WTC11 (cell line): ENCODE data around the gene ACYP1. TPM values are rescaled to one million over a fixed set of nuclear protein-coding genes. Genes with fewer than 3 reads are reported as not detected.

ENCODE experiments used
- ATAC-seq: fragments of 200-7000 bp; cut with Tn5 transposase; 2 replicates; pipeline ENCODE4 v1.10.0; 2021; ENCODE audit warnings: mild to moderate bottlenecking, moderate library complexity
- CTCF ChIA-PET: fragments of 300-600 bp; sonication (Branson Sonifier 250); formaldehyde crosslinking; loops from one replicate; lab custom pipeline; 2021; ENCODE audit warnings: antibody characterized with exemption; lab: Charles Lee
- POLR2A ChIA-PET: fragments of 350-600 bp; sonication (Branson Sonifier 250); formaldehyde crosslinking; loops from one replicate; lab custom pipeline; 2021; ENCODE audit warnings: antibody characterized with exemption; lab: Charles Lee
- DNase-seq: peaks from one replicate; pipeline ENCODE4 v3.0.0; 2021; ENCODE audit warnings: low spot score
- H3K27ac Mint-ChIP-seq: 2 replicates; pipeline ENCODE4 v1.8.0; 2021; ENCODE audit warnings: mixed read lengths
- H3K27me3 Mint-ChIP-seq: 2 replicates; pipeline ENCODE4 v1.8.0; 2021; ENCODE audit warnings: low read depth, mild to moderate bottlenecking, moderate library complexity, mixed read lengths
- H3K36me3 Mint-ChIP-seq: 2 replicates; pipeline ENCODE4 v1.8.0; 2021; ENCODE audit warnings: mixed read lengths
- H3K4me1 Mint-ChIP-seq: 2 replicates; pipeline ENCODE4 v1.8.0; 2022; ENCODE audit warnings: mixed read lengths
- H3K4me3 Mint-ChIP-seq: 2 replicates; pipeline ENCODE4 v1.8.0; 2021; ENCODE audit warnings: mild to moderate bottlenecking, moderate library complexity, mixed read lengths
- H3K9me3 Mint-ChIP-seq: 2 replicates; pipeline ENCODE4 v1.8.0; 2021; ENCODE audit warnings: mixed read lengths
- CREM ChIP-seq: sonication (generic); formaldehyde crosslinking; IDR thresholded peaks from 2 replicates; pipeline ENCODE4 v1.8.1; 2022; ENCODE audit warnings: mild to moderate bottlenecking, missing genetic modification reagents, moderate library complexity
- ELF4 ChIP-seq: sonication (generic); formaldehyde crosslinking; IDR thresholded peaks from 2 replicates; pipeline ENCODE4 v1.8.1; 2022; ENCODE audit warnings: low read depth, mild to moderate bottlenecking, moderate library complexity, missing genetic modification reagents
- ESRRA ChIP-seq: sonication (generic); formaldehyde crosslinking; IDR thresholded peaks from 2 replicates; pipeline ENCODE4 v1.8.1; 2022; ENCODE audit warnings: mild to moderate bottlenecking, missing genetic modification reagents, borderline replicate concordance
- ETV6 ChIP-seq: sonication (generic); formaldehyde crosslinking; IDR thresholded peaks from 2 replicates; pipeline ENCODE4 v1.8.1; 2022; ENCODE audit warnings: mild to moderate bottlenecking, missing genetic modification reagents
- FOXJ3 ChIP-seq: sonication (generic); formaldehyde crosslinking; IDR thresholded peaks from 2 replicates; pipeline ENCODE4 v1.9.0; 2021; ENCODE audit warnings: missing genetic modification reagents, mild to moderate bottlenecking, borderline replicate concordance
- FOXP4 ChIP-seq: sonication (generic); formaldehyde crosslinking; IDR thresholded peaks from 2 replicates; pipeline ENCODE4 v1.8.0; 2022; ENCODE audit warnings: mild to moderate bottlenecking, missing genetic modification reagents
- HMGA2 ChIP-seq: fragments of 250-450 bp; sonication (Bioruptor Pico); IDR thresholded peaks from 2 replicates; pipeline ENCODE4 v1.4.0; 2021; ENCODE audit warnings: mild to moderate bottlenecking, moderate library complexity
- MAX ChIP-seq: sonication (generic); formaldehyde crosslinking; IDR thresholded peaks from 2 replicates; pipeline ENCODE4 v1.8.0; 2022; ENCODE audit warnings: mild to moderate bottlenecking, missing genetic modification reagents
- MLX ChIP-seq: sonication (generic); formaldehyde crosslinking; IDR thresholded peaks from 2 replicates; pipeline ENCODE4 v1.8.1; 2023; ENCODE audit warnings: mild to moderate bottlenecking, missing genetic modification reagents, moderate library complexity
- MXD4 ChIP-seq: fragments of 250-450 bp; sonication (Bioruptor Pico); IDR thresholded peaks from 2 replicates; pipeline ENCODE4 v1.8.0; 2021; ENCODE audit warnings: mild to moderate bottlenecking, moderate library complexity, borderline replicate concordance
- NFE2L1 ChIP-seq: sonication (generic); formaldehyde crosslinking; IDR thresholded peaks from 2 replicates; pipeline ENCODE4 v1.8.1; 2023; ENCODE audit warnings: missing genetic modification reagents
- NFYB ChIP-seq: sonication (generic); formaldehyde crosslinking; conservative IDR thresholded peaks from 2 replicates; pipeline ENCODE4 v1.8.0; 2022; ENCODE audit warnings: low read depth, missing genetic modification reagents
- NR3C1 ChIP-seq: sonication (generic); formaldehyde crosslinking; conservative IDR thresholded peaks from 2 replicates; pipeline ENCODE4 v1.8.1; 2023; ENCODE audit warnings: low read depth, mild to moderate bottlenecking, missing genetic modification reagents
- OVOL2 ChIP-seq: fragments of 250-450 bp; sonication (Bioruptor Pico); IDR thresholded peaks from 2 replicates; pipeline ENCODE4 v1.9.0; 2021; ENCODE audit warnings: mild to moderate bottlenecking, borderline replicate concordance
- SMAD4 ChIP-seq: sonication (generic); formaldehyde crosslinking; IDR thresholded peaks from 2 replicates; pipeline ENCODE4 v1.8.0; 2022; ENCODE audit warnings: mild to moderate bottlenecking, missing genetic modification reagents
- SOX15 ChIP-seq: fragments of 250-450 bp; sonication (Bioruptor Pico); IDR thresholded peaks from 2 replicates; pipeline ENCODE4 v1.9.0; 2021; ENCODE audit warnings: mild to moderate bottlenecking
- TP53 ChIP-seq: sonication (generic); formaldehyde crosslinking; IDR thresholded peaks from 2 replicates; pipeline ENCODE4 v1.8.1; 2023; ENCODE audit warnings: mild to moderate bottlenecking, missing genetic modification reagents
- ZNF138 ChIP-seq: sonication (generic); formaldehyde crosslinking; conservative IDR thresholded peaks from 2 replicates; pipeline ENCODE4 v1.8.1; 2022; ENCODE audit warnings: mild to moderate bottlenecking, moderate library complexity, missing genetic modification reagents
- ZNF281 ChIP-seq: sonication (generic); formaldehyde crosslinking; IDR thresholded peaks from 2 replicates; pipeline ENCODE4 v1.8.0; 2023; ENCODE audit warnings: mild to moderate bottlenecking, missing genetic modification reagents
- ZNF425 ChIP-seq: fragments of 250-450 bp; sonication (Bioruptor Pico); conservative IDR thresholded peaks from 2 replicates; pipeline ENCODE4 v1.9.0; 2021; ENCODE audit warnings: mild to moderate bottlenecking
- ZNF512 ChIP-seq: sonication (generic); formaldehyde crosslinking; IDR thresholded peaks from 2 replicates; pipeline ENCODE4 v1.8.1; 2022; ENCODE audit warnings: missing genetic modification reagents, borderline replicate concordance
- ZNF671 ChIP-seq: fragments of 250-450 bp; sonication (Bioruptor Pico); IDR thresholded peaks from 2 replicates; pipeline ENCODE4 v1.8.0; 2021; ENCODE audit warnings: mild to moderate bottlenecking
- total RNA-seq: library from RNA; stranded (reverse); gene quantifications from 3 replicates; pipeline ENCODE4 v1.2.3, GENCODE V29; 2021

ACYP1 gene
- total RNA-seq, 1 experiment from 2014 or later = 26.6 TPM

- TF ChIP-seq FOXP4 (CRISPR knock-in tag) (no peak), ZNF425 (CRISPR knock-in tag) (no peak), HMGA2 (CRISPR knock-in tag) (no peak)
- TF ChIP-seq, all 79 proteins: peak for 0
Measured at GRCh38 chr14:75088566-75089373, 24.9 kb upstream of the ACYP1 start (continued).

GRCh38 chr14:75088153-75088552, 24.3 kb upstream of the ACYP1 start:
- POLR2A ChIA-PET = interaction anchor here (0.7 to 1.5 kb wide), 3 partner anchors 68 to 810 kb away, joined by 3 to 4 read pairs (median 3); no protein-coding TSS in a partner anchor
- TF ChIP-seq SMAD4 (CRISPR knock-in tag) (no peak), NFYB (CRISPR knock-in tag) (no peak), ETV6 (CRISPR knock-in tag) (no peak), ZNF281 (CRISPR knock-in tag) (no peak), ZNF512 (CRISPR knock-in tag) (no peak), ESRRA (CRISPR knock-in tag) (no peak), FOXJ3 (no peak), NR3C1 (CRISPR knock-in tag) (no peak), ELF4 (CRISPR knock-in tag) (no peak), SOX15 (no peak), ZNF138 (no peak)
- no peaks in the 10 kb centered on the region for H3K9me3 Mint-ChIP-seq
- DNase-seq = no peak
- no peak for ATAC-seq
- peaks cover 6% of the 10 kb centered on the region for H3K4me1 Mint-ChIP-seq
- CTCF ChIA-PET = interaction anchor here (0.6 to 2.6 kb wide), 27 partner anchors 9 to 227 kb away, joined by 3 to 28 read pairs (median 4); partner anchors contain the start of genes ACYP1, PGF and ZC2HC1C
- no peak overlapping the region for H3K27ac Mint-ChIP-seq
- no peak overlapping the region for H3K4me3 Mint-ChIP-seq
- H3K27me3 Mint-ChIP-seq = no peaks in the 10 kb centered on the region
- peaks cover 46% of the 10 kb centered on the region for H3K36me3 Mint-ChIP-seq

GRCh38 chr14:75084513-75084912, 20.7 kb upstream of the ACYP1 start:
- no peaks in the 10 kb centered on the region for H3K9me3 Mint-ChIP-seq
- ATAC-seq (no peak), DNase-seq (no peak)
- POLR2A ChIA-PET = no interaction called here
- CTCF ChIA-PET = no interaction called here
- no peak overlapping the region for H3K27ac Mint-ChIP-seq
- H3K4me3 Mint-ChIP-seq = no peak overlapping the region
- no peaks in the 10 kb centered on the region for H3K4me1 Mint-ChIP-seq
- H3K36me3 Mint-ChIP-seq = peaks cover 33% of the 10 kb centered on the region
- H3K27me3 Mint-ChIP-seq = no peaks in the 10 kb centered on the region
- no peak for TF ChIP-seq OVOL2 (CRISPR knock-in tag)
- no peak for TF ChIP-seq ZNF512 (CRISPR knock-in tag)
- no peak for TF ChIP-seq MAX (CRISPR knock-in tag)
- TF ChIP-seq HMGA2 (CRISPR knock-in tag) = no peak
- TF ChIP-seq ZNF671 (CRISPR knock-in tag) = no peak
- TF ChIP-seq TP53 = no peak
- no peak for TF ChIP-seq MLX (CRISPR knock-in tag)
- TF ChIP-seq NFE2L1 = no peak
- no peak for TF ChIP-seq CREM (CRISPR knock-in tag)
- no peak for TF ChIP-seq MXD4 (CRISPR knock-in tag)
